Omental fat pad (tissue), 4 donors: ENCODE measurements around the gene ATG5. TPM values are rescaled to one million over a fixed set of nuclear protein-coding genes. Genes with fewer than 3 reads are reported as not detected.
"Not testable (repeated sequence)": the region's sequence is repeated elsewhere in the genome, so short reads cannot be mapped to it uniquely, and the experiment has no call there.

Experiments used
- ATAC-seq: fragments of 150-250 bp; one replicate; pipeline ENCODE4 v1.9.1; 2016; ENCODE audit warnings: mild to moderate bottlenecking, moderate library complexity; ENCODE audit not compliant: low FRiP score
- DNase-seq: peaks from one replicate; pipeline ENCODE4 v3.0.0-alpha.2; 2019; ENCODE audit warnings: low spot score
- CTCF ChIP-seq, 3 donors: fragments of 450-650 bp; IDR thresholded peaks; one replicate each; pipeline ENCODE4 v1.5.1; 2016 to 2017; ENCODE audit warnings: antibody characterized with exemption in 3 of 3, mild to moderate bottlenecking in 3 of 3, moderate library complexity in 2 of 3
- total RNA-seq, 4 donors: library from RNA; depleted of rRNA; stranded (reverse); fragments of >200 nt; gene quantifications; one replicate each; pipeline ENCODE4 v1.1.0, GENCODE V29; 2016

ATG5 gene
- total RNA-seq, 4 donors from 2014 or later = 27.8 to 40.0 (median 31.8) TPM

GRCh38 chr6:106152952-106153351 lies 172.6 kb downstream of the ATG5 start:
- TF ChIP-seq CTCF (IDR thresholded peaks at IDR 0.05) = no peak
- DNase-seq (no peak), ATAC-seq (no peak)

GRCh38 chr6:106152476-106152875 lies 173.1 kb downstream of the ATG5 start:
- not testable (repeated sequence) for DNase-seq, ATAC-seq

GRCh38 chr6:106149472-106150069 lies 176.0 kb downstream of the ATG5 start:
- ATAC-seq = no peak
- no peak for TF ChIP-seq CTCF (IDR thresholded peaks at IDR 0.05)
- no peak for DNase-seq

- no peak for DNase-seq
- no peak for ATAC-seq
- TF ChIP-seq CTCF (IDR thresholded peaks at IDR 0.05) = no peak
These were observed 178.1 kb downstream of the ATG5 start for GRCh38 chr6:106147476-106147875.

GRCh38 chr6:106146852-106147351 lies 178.7 kb downstream of the ATG5 start:
- TF ChIP-seq CTCF (IDR thresholded peaks at IDR 0.05) = no peak
- no peak for ATAC-seq
- DNase-seq = no peak

- DNase-seq (no peak), ATAC-seq (no peak)
- no peak for TF ChIP-seq CTCF (IDR thresholded peaks at IDR 0.05)
These were observed 179.8 kb downstream of the ATG5 start for GRCh38 chr6:106145741-106146227.

- ATAC-seq = no peak
- no peak for TF ChIP-seq CTCF (IDR thresholded peaks at IDR 0.05)
- no peak for DNase-seq
These were observed 180.4 kb downstream of the ATG5 start for GRCh38 chr6:106145144-106145543.
